Measurements from ENCODE around the gene TIE1. TPM values are rescaled to one million over a fixed set of nuclear protein-coding genes. Genes with fewer than 3 reads are reported as not detected.

The TIE1 gene
- total RNA-seq, 1 donor from 2014 or later, result 0.36 TPM

DNA sequence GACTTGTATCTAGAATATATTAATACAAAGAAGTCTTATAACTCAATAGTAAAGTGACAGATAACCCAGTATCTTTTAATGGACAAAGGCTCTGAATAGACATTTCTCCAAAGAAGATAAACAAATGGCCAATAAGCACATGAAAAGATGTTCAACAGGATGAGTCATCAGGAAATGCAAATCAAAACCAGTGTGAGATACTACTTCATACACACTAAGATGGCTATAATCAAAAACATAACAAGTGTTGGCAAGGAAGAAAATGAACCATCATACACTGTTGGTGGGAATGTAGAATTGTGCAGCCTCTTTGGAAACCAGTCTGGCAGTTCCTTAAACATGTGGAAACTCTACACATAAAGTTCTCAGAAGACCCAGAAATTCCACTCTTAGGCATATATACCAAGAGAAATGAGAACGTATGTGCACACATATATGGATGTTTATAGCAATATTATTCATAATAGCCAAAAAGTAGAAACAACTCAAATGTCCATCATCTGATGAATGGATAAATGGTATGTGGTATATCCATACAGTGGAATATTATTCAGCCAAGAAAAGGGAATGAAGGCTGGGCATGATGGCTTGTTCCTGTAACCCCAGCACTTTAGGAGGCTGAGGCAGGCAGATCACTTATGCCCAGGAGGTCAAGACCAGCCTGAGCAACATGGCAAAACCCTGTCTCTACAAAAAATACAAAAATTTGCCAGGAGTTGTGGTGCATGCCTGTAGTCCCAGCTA, 26.9 kb downstream of the TIE1 start:
- no peak for DNase-seq (ENCODE audit: low spot score)
- no peaks in the 10 kb centered on the region for H3K36me3 Mint-ChIP-seq (ENCODE audit: low read depth)
- no peak overlapping the region for H3K27ac Mint-ChIP-seq
- H3K9me3 Mint-ChIP-seq, result peaks cover 29% of the 10 kb centered on the region
- H3K4me1 Mint-ChIP-seq (ENCODE audit: low read depth), result peaks cover 39% of the 10 kb centered on the region
- peaks cover 1% of the 10 kb centered on the region for H3K27me3 Mint-ChIP-seq (ENCODE audit: insufficient read depth)
- H3K4me3 Mint-ChIP-seq, result no peak overlapping the region
- intact Hi-C loops (cut with micrococcal nuclease), result no loop called here

GRCh38 chr1:43329995-43330751, 29.4 kb downstream of the TIE1 start:
- Mint-ChIP-seq H3K27me3 (ENCODE audit: insufficient read depth) (peaks cover 3% of the 10 kb centered on the region), H3K9me3 (peaks cover 19% of the 10 kb centered on the region), H3K4me3 (peak overlapping the region; percentile 2), H3K36me3 (ENCODE audit: low read depth) (no peaks in the 10 kb centered on the region), H3K27ac (peak overlapping the region; percentile 80), H3K4me1 (ENCODE audit: low read depth) (peaks cover 28% of the 10 kb centered on the region)
- intact Hi-C loops (cut with micrococcal nuclease), result loop anchor here (2.0 kb wide), 2 partner anchors 29 to 35 kb away; partner anchors contain the start of gene CDC20
- peak; percentile 14 for DNase-seq (ENCODE audit: low spot score)

GRCh38 chr1:43331688-43332087, 30.9 kb downstream of the TIE1 start:
- Mint-ChIP-seq H3K36me3 (ENCODE audit: low read depth) (no peaks in the 10 kb centered on the region), H3K4me3 (no peak overlapping the region), H3K4me1 (ENCODE audit: low read depth) (peaks cover 28% of the 10 kb centered on the region), H3K27me3 (ENCODE audit: insufficient read depth) (peaks cover 3% of the 10 kb centered on the region), H3K27ac (no peak overlapping the region), H3K9me3 (peaks cover 13% of the 10 kb centered on the region)
- intact Hi-C loops (cut with micrococcal nuclease), result loop anchor here (2.0 kb wide), 2 partner anchors 27 to 37 kb away; partner anchors contain the start of gene CDC20
- no peak for DNase-seq (ENCODE audit: low spot score)

DNA sequence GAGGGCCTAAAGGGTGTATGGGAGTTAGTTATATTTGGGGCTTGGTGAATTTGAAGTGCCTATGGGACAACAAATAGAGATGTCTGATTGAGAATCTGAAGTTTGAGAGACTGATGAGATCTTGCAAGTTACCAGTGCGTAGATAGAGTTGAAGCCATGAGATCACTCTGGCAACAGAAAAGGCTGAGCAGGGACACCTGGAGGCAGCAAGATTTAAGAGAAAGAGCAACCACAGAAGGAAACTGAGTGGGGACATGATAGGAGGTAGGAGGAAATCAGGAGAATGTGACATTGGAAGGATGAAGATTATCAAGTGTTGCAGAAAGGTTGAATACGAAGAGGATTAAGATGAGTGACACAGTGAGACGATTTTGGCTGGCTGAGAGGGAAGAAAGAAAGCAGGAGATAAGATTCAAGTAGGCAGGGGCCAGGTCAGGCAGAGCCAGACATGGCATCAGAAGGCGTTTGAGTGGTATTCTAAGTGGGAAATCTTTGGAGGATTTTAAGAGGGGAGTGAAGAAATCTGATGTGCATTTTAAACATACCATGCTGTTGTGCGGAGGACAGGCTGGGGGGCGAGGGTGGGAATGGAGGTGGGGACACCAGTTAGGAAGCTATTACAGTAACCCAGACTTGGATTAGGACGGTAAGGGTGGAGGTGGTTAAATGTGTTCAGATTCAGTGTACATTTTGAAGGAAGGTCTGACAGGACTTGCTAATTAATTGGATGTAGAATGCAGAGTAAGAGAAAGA, 33.8 kb downstream of the TIE1 start:
- H3K27ac Mint-ChIP-seq, result no peak overlapping the region
- H3K9me3 Mint-ChIP-seq, result no peaks in the 10 kb centered on the region
- H3K36me3 Mint-ChIP-seq (ENCODE audit: low read depth), result no peaks in the 10 kb centered on the region
- peaks cover 5% of the 10 kb centered on the region for H3K27me3 Mint-ChIP-seq (ENCODE audit: insufficient read depth)
- H3K4me3 Mint-ChIP-seq, result no peak overlapping the region
- no peak for DNase-seq (ENCODE audit: low spot score)
- intact Hi-C loops (cut with micrococcal nuclease), result no loop called here
- peaks cover 14% of the 10 kb centered on the region for H3K4me1 Mint-ChIP-seq (ENCODE audit: low read depth)

GRCh38 chr1:43337588-43337987, 36.8 kb downstream of the TIE1 start, which contains the start of gene MPL:
Gene MPL, plus strand, starts transcription at chr1:43337818. Its CDS starts 31 bp downstream, at chr1:43337849.
- H3K27ac Mint-ChIP-seq, result no peak within 1 kb of the TSS
- peaks cover 6% of the 10 kb centered on the region for H3K27me3 Mint-ChIP-seq (ENCODE audit: insufficient read depth)
- DNase-seq (ENCODE audit: low spot score), result no peak
- no peaks in the 10 kb centered on the region for H3K4me1 Mint-ChIP-seq (ENCODE audit: low read depth)
- H3K9me3 Mint-ChIP-seq, result no peaks in the 10 kb centered on the region
- intact Hi-C loops (cut with micrococcal nuclease), result no loop called here
- H3K36me3 Mint-ChIP-seq (ENCODE audit: low read depth), result no peaks in the 10 kb centered on the region
- no peak within 1 kb of the TSS for H3K4me3 Mint-ChIP-seq

DNA sequence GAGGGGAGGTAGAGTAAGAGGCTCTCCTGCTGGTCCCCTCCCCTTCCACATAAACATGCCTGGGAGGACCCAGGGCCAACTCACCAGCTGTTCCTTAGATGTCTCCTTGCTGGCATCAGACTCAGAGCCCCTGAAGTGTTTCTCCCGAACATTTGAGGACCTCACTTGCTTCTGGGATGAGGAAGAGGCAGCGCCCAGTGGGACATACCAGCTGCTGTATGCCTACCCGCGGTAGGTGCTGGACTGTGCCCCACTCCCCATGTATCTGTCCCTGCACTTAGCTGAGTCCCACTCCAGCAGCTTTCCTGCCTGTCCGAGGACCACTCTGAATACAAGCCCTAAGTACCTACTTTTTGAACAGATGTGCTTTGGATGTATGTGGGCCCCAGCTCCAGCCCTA, 37.2 kb downstream of the TIE1 start:
- Mint-ChIP-seq H3K27ac (no peak overlapping the region), H3K9me3 (no peaks in the 10 kb centered on the region), H3K36me3 (ENCODE audit: low read depth) (no peaks in the 10 kb centered on the region), H3K4me1 (ENCODE audit: low read depth) (no peaks in the 10 kb centered on the region), H3K4me3 (no peak overlapping the region), H3K27me3 (ENCODE audit: insufficient read depth) (peaks cover 6% of the 10 kb centered on the region)
- DNase-seq (ENCODE audit: low spot score), result no peak
- intact Hi-C loops (cut with micrococcal nuclease), result no loop called here

DNA sequence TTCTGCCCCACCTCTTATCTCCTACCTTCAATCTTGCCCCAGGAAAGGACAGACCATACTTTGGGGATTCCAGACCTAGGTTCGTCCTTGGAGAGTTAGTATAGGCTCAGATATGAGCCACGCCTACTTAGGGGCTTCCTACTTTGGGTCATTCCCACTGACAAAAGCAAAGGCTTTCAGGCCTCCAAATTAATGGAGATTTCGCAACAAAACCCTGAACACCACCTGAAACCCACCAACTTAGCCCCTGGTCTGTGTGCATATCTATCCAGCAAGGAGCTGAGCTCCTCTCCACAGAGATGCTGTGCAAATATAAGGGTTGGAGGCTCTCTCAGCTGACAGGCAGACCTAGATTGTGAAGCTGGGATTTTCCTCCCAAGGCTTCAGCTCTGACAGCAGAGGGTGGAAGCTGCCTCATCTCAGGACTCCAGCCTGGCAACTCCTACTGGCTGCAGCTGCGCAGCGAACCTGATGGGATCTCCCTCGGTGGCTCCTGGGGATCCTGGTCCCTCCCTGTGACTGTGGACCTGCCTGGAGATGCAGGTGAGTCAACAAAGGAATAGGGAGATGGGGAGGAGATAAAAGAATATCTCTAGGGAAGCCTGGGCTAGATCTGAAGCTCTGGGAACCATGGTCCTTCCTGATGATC, 38.9 kb downstream of the TIE1 start:
- Mint-ChIP-seq H3K4me3 (no peak overlapping the region), H3K4me1 (ENCODE audit: low read depth) (peaks cover 5% of the 10 kb centered on the region), H3K27me3 (ENCODE audit: insufficient read depth) (peaks cover 6% of the 10 kb centered on the region), H3K27ac (no peak overlapping the region), H3K9me3 (no peaks in the 10 kb centered on the region), H3K36me3 (ENCODE audit: low read depth) (peaks cover 2% of the 10 kb centered on the region)
- intact Hi-C loops (cut with micrococcal nuclease), result no loop called here
- no peak for DNase-seq (ENCODE audit: low spot score)

DNA sequence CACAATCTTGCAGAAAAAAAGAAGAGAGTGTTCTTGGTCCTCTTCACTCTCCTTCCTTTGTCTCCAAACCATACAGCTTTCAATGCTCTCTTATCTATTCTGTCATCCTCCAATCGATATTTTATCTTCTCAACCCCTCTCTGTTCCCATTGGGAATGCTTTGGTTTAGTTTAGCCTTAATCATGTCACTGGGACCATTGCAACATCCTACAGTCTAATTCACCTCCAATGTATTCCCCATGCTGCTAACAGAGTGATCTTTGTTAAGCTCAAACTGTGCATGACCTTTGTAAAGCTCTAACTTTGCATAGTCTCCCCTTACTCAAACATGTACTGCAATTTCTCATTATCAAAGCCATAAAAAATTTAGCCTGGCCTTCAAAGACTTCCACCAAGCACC, 39.8 kb downstream of the TIE1 start:
- Mint-ChIP-seq H3K9me3 (no peaks in the 10 kb centered on the region), H3K27me3 (ENCODE audit: insufficient read depth) (peaks cover 7% of the 10 kb centered on the region), H3K27ac (no peak overlapping the region), H3K4me1 (ENCODE audit: low read depth) (peaks cover 10% of the 10 kb centered on the region), H3K36me3 (ENCODE audit: low read depth) (peaks cover 2% of the 10 kb centered on the region), H3K4me3 (no peak overlapping the region)
- intact Hi-C loops (cut with micrococcal nuclease), result no loop called here
- no peak for DNase-seq (ENCODE audit: low spot score)

GRCh38 chr1:43344267-43344850, 43.6 kb downstream of the TIE1 start:
- H3K27me3 Mint-ChIP-seq (ENCODE audit: insufficient read depth), result peaks cover 8% of the 10 kb centered on the region
- DNase-seq (ENCODE audit: low spot score), result no peak
- peaks cover 18% of the 10 kb centered on the region for H3K4me1 Mint-ChIP-seq (ENCODE audit: low read depth)
- no peaks in the 10 kb centered on the region for H3K9me3 Mint-ChIP-seq
- intact Hi-C loops (cut with micrococcal nuclease), result no loop called here
- no peak overlapping the region for H3K27ac Mint-ChIP-seq
- H3K4me3 Mint-ChIP-seq, result no peak overlapping the region
- peaks cover 2% of the 10 kb centered on the region for H3K36me3 Mint-ChIP-seq (ENCODE audit: low read depth)

GRCh38 chr1:43345120-43345519, 44.3 kb downstream of the TIE1 start:
- no peaks in the 10 kb centered on the region for H3K9me3 Mint-ChIP-seq
- no peak overlapping the region for H3K27ac Mint-ChIP-seq
- H3K36me3 Mint-ChIP-seq (ENCODE audit: low read depth), result peaks cover 2% of the 10 kb centered on the region
- DNase-seq (ENCODE audit: low spot score), result no peak
- peaks cover 25% of the 10 kb centered on the region for H3K4me1 Mint-ChIP-seq (ENCODE audit: low read depth)
- no peak overlapping the region for H3K4me3 Mint-ChIP-seq
- H3K27me3 Mint-ChIP-seq (ENCODE audit: insufficient read depth), result peaks cover 8% of the 10 kb centered on the region
- intact Hi-C loops (cut with micrococcal nuclease), result no loop called here

DNA sequence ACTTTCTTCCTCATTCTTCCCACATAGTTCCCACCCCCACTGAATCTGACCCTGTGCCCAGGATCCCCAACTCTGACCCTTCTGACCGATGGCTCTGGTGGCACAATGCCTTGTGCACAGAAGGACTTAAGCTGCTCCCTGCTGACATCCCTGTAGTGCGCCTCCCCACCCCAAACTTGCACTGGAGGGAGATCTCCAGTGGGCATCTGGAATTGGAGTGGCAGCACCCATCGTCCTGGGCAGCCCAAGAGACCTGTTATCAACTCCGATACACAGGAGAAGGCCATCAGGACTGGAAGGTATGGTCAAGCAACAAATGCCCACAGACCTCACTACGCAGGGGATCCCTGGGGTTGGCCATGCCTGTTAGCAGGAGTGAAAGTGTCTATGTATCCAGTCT, 45.9 kb downstream of the TIE1 start:
- H3K36me3 Mint-ChIP-seq (ENCODE audit: low read depth), result peaks cover 2% of the 10 kb centered on the region
- H3K27ac Mint-ChIP-seq, result no peak overlapping the region
- H3K4me1 Mint-ChIP-seq (ENCODE audit: low read depth), result peaks cover 25% of the 10 kb centered on the region
- intact Hi-C loops (cut with micrococcal nuclease), result no loop called here
- no peak for DNase-seq (ENCODE audit: low spot score)
- H3K4me3 Mint-ChIP-seq, result no peak overlapping the region
- no peaks in the 10 kb centered on the region for H3K9me3 Mint-ChIP-seq
- peaks cover 6% of the 10 kb centered on the region for H3K27me3 Mint-ChIP-seq (ENCODE audit: insufficient read depth)

GRCh38 chr1:43348343-43348808, 47.6 kb downstream of the TIE1 start:
- no peak for DNase-seq (ENCODE audit: low spot score)
- Mint-ChIP-seq H3K27ac (no peak overlapping the region), H3K9me3 (no peaks in the 10 kb centered on the region), H3K36me3 (ENCODE audit: low read depth) (peaks cover 2% of the 10 kb centered on the region), H3K4me1 (ENCODE audit: low read depth) (peaks cover 32% of the 10 kb centered on the region), H3K27me3 (ENCODE audit: insufficient read depth) (peaks cover 6% of the 10 kb centered on the region), H3K4me3 (peak overlapping the region; percentile 25)
- intact Hi-C loops (cut with micrococcal nuclease), result no loop called here
